GM19023 (cell line): ENCODE results near the gene HYDIN.

Source experiments
- ATAC-seq: cut with Tn5 transposase; IDR thresholded peaks from one replicate; pipeline ENCODE4 v1.9.1; 2021; ENCODE audit warnings: mild to moderate bottlenecking, moderate library complexity; ENCODE audit not compliant: unreplicated experiment

The HYDIN gene

DNA sequence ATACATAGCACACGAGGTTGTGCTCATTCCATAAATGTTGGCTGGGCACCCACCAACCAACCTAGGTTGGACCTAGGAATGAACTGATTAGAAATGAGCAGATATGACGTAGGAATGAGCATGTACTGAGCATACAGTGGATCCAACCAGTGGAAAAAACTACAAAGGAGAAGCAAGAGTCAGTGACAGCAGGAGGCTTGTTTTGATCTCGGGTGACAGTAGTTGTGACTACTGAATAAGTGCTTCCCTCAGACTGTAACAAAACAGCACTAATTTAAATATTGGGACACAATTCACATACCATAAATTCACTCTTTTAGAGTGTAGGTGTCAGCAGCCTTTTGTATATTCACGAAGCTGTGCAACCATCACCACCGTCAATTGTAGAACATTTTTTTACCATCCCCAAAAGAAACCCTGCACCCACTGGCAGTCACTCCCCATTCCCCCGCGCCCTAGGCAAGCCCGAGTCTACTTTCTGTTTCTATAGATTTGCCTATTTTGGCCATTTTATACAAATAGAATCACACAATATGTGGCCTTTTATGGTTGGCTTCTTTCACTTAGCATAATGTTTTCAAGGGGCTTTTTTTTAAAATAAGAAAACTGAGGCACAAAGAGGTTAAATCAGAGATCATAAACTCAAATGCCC, 436.5 kb downstream of the HYDIN start:
- peak; percentile 46 for ATAC-seq

DNA sequence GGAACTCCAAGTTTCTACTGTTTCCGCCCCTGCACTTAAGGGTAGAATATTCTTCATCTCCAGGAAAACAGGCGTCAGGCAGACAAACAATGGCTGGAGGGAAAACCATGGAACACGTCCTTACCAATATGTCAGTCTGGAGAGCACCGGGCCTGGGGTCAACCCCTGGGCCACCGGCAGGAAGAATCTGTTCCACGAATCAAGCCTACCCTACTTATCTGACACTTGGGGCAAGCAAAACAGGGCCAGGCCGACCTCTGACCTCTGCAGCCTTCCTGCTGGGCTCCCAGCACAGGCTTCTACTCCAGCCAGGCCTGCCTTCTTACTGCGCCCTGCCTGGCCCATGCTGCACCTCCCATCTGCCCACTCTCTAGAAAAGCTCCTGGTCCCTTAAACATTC, 439.7 kb downstream of the HYDIN start:
- ATAC-seq, result no peak

GRCh38 chr16:70789595-70790447, 440.7 kb downstream of the HYDIN start:
- ATAC-seq, result no peak

DNA sequence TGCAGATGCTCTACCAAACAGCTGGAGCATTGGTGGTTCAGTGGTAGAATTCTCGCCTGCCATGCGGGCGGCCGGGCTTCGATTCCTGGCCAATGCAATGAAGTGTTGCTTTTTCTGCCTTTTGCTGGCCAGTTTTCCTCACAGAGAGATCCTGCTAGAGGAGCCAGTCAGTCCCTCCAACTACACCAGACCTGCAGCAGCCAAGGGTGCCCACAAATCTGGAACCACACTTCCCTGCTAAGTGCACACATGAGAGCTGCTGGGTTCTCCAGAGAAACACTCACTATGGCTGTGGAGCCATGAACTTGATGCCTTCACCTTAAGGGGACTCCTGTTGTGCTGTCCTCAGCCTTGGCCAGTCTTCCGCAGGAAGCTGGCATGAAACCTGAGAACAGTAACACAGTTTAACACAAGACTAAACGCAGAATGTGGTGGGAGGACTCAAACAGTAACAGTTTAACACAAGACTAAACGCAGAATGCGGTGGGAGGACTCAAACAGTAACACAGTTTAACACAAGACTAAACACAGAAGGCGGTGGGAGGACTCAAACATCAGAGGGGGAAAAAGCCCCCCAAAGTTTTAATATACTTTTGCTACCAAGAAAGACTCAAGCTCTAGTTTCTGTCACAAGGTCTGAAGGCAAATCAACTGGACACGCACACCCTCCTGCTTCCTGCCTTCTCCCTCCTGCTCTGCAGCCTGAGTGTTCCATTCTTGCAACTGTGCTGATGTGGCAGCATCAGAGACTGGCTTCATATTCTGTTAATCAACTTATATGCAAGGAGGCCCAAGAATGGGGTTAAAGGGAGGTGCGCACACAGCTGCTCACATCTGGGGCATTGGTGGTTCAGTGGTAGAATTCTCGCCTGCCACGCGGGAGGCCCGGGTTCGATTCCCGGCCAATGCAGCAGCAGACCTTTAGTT, 441.6 kb downstream of the HYDIN start:
- no peak for ATAC-seq

DNA sequence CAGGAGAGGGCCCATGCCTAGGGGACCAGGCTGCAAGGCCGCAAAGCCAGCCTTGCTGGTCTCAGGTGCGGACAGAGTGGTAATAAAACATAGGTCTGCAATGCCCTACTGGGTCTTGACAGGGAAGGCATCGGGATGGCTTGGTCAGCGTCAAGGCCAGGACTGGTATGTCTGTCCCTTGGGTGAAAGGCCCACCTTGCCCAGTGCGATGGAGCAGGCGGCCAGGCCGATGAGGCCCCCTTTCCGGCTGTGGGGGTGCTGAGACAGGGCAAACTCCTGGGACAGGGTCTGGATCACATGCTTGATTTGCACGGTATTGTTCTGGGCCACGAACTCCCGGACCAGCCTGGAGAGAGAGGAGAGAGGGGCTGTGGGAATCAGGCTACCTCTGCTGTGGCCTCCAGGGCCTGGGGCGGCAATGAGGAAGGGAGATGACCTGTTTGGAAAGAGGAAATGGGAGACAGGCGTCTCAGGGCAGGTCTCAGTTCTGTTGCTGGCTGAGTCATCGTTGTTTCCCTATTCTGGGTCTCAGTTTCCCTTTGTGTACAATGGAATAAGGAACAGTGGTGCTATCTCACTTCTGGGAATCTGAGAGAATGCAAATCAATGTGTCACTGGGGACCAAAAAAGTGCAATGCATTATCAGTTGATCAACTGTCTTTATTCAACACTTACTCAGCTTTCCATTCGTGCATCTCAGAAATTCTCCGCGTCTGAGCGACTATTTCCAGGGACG, 444.3 kb downstream of the HYDIN start:
- no peak for ATAC-seq

GRCh38 chr16:70784692-70785555, 445.6 kb downstream of the HYDIN start:
- ATAC-seq, result no peak

GRCh38 chr16:70782237-70782636, 448.3 kb downstream of the HYDIN start:
- ATAC-seq, result no peak

DNA sequence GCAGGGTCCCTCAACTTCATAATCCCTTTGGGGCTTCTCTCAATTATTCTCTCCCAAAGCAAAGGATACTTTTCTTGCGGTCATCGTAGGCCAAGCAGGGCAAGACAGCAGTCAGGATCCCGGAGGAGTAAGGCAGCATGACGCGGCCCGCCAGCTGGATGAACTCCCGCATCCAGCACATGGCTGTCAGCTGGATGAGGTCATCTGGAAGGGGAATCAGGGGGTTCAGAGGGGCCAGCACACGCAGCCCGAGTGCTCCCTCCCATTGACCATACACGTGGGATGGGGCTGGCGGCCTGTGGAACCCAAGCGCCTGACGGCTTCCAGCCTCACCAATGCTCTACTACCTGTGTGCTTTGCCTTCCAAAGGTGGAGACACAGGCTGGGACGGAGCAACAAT, 448.7 kb downstream of the HYDIN start:
- no peak for ATAC-seq

GRCh38 chr16:70780546-70780945, 450.0 kb downstream of the HYDIN start:
- no peak for ATAC-seq

GRCh38 chr16:70779361-70779760, 451.2 kb downstream of the HYDIN start:
- no peak for ATAC-seq

GRCh38 chr16:70778901-70779309, 451.6 kb downstream of the HYDIN start:
- ATAC-seq, result no peak

DNA sequence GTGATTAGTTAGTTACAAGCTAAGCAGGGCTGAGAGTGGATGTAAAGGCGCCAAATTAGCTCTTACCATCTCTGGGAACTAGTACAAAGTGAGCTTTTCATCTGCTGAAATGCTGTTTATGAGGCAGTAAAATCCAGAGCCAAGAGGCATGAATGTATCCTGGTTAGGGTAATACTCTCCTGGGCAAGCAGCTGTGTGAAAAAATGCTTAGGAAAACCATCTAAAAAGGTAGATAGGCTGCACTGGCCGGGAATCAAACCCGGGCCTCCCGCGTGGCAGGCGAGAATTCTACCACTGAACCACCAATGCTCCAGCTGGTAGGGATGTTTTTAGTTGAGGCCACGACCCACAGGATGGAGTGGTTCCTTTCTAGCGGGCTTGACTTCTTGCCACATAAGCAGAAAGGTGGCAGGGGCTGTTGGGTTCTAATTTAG, 452.5 kb downstream of the HYDIN start:
- ATAC-seq, result no peak

GRCh38 chr16:70777496-70777895, 453.0 kb downstream of the HYDIN start:
- ATAC-seq, result no peak

DNA sequence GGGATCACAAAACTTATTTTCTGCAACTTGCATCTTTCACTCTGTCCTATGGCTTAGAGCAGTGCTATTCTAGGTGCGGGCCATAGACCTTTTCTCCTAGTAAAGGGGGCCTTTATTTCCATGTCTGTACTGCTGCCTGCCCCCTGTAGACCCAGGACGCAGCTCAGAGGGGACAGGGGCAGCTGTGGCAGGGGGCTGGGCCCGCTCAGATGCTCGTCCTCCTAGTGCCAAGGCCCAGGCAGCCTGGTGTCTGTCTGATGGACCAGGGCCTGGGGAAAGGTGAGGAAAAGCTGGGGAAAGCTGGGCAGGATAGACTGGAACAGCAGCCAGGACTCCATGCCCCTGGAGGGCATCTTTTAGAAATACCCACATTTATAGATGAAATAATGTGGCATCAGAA, 455.1 kb downstream of the HYDIN start:
- no peak for ATAC-seq

DNA sequence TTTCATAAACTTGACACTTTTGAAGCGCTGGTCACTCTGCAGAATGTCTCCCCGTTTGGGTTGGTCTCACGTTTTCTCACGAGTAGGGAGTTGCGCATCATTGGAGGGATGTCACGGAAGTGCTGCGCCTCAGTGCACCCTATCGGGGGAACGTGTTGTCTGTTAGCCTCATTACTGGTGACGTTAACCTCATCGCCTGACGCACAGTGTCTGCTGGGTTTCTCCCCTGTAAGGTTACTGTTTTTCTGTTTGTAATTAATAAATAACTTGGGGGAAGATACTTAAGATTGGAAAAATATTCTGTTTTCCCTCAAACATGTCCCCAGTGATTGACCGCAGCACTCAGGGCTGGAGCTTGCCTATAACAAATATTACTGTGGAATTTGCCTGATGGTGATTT, 456.3 kb downstream of the HYDIN start:
- ATAC-seq, result no peak

DNA sequence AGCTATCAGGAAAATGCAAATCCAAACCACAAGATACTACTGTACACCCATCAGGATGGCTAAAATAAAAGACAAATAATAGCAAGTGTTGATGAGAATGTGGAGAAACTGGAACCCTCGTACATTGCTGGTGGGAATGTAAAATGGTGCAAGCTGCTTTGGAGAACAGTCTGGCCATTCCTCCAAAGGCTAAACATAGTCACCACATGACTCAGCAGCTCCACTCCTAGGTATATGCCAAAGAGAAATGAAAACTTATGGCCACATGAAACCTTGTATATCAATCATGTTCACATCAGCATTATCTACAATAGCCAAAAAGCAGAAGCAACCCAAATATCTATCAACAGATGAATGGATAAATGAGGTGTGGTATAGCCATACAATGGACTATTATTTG, 458.0 kb downstream of the HYDIN start:
- no peak for ATAC-seq

DNA sequence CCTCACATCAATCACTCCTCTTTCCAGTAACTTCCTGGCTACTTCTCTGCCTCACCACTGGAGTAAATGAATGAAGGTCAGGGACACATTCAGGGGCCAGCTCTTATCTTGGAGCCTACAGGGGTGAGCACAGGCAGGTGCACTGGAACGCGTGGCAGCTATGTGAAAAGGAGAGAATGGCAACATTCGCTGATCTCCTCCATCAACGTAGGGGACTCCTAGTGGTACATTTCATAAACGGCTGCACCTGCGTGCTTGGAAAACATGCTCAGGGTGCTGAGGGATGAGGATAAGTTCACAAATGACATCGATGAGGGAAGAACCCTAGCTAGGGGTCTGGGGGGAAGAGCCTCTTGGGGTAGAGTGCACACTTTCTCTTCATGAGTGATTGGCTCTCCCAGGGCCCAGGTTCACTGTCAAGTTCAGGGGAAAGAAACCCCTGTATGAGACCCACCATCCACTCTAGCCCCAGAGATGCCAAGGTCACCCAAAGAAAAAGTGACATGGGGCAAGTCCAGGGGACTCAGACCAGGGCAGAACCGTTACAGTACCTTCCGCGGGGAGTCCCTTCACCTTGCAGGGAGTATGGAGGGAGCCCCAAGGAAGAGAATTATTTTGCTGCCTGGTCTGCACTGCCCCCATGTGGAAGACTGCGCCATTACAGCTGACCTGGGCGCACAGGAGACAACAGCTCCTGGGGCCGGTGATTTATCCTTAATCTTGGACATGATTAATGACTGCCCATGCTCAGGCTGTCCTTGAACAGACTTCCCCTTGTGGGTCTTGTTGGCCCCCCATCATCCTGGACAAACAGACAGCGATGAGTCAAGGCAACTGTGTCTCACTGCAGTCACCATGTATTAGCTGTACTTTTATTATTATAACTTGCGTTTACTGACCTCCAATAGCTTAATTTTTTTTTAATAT, 459.6 kb downstream of the HYDIN start:
- ATAC-seq, result no peak

GRCh38 chr16:70770291-70770625, 460.3 kb downstream of the HYDIN start:
- ATAC-seq, result no peak

GRCh38 chr16:70769761-70770160, 460.8 kb downstream of the HYDIN start:
- ATAC-seq, result no peak
